GM21717 (cell line): ENCODE results near the gene SLC35D3.
"Not testable (repeated sequence)": the region's sequence is repeated elsewhere in the genome, so short reads cannot be mapped to it uniquely, and the experiment has no call there.

Experiments
- ATAC-seq: cut with Tn5 transposase; IDR thresholded peaks from one replicate; pipeline ENCODE4 v1.9.1; 2021; ENCODE audit warnings: mild to moderate bottlenecking, moderate library complexity; ENCODE audit not compliant: unreplicated experiment

The SLC35D3 gene

DNA sequence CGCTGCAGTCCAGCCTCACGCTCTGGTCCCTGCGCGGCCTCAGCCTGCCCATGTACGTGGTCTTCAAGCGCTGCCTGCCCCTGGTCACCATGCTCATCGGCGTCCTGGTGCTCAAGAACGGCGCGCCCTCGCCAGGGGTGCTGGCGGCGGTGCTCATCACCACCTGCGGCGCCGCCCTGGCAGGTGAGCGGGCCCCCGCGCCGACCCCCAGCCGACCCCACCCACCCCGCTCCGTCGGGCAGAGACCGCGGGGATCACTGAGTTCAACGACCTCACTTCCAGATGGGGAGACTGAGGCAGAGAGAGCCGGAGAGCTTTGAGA lies 545 bp downstream of the SLC35D3 start:
- no peak for ATAC-seq

DNA sequence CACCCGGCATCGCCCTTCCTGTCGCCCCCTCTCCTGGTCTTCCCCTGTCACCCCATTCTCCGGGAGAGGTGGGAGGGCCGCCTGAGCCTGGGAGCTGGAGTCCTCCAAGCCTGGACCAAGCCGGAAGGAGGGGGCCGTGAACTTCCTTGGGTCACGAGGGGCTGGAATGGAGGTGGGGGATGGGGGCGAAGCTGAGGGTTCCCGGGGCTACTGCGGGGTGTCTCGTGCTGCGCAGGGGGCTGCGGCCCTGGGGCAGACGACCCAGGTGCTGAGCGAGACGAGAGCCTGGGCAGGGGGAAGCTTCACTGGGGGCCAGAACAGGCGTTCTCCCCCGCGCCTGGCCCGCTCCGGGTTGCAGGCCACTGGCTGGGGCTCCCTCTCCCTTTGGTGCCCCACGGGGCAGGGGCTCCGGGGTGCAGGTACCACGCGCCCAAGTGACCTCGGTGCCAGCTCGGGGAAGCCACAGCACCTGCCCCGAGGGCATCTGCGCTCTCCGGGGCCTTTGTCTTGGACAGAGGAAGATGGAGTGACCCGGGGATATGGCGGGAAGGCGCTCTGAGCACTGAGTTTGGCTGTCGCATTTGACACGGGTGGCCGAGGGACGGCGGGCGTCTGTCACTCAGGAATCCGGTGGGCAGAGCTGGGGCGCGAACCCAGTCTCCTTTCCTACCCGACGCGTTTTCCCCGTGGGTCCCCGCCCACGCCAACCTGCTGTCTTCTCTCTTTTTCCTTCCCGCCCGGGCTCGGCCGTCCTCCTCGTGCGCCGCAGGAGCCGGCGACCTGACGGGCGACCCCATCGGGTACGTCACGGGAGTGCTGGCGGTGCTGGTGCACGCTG lies 1.2 kb downstream of the SLC35D3 start:
- no peak for ATAC-seq

DNA sequence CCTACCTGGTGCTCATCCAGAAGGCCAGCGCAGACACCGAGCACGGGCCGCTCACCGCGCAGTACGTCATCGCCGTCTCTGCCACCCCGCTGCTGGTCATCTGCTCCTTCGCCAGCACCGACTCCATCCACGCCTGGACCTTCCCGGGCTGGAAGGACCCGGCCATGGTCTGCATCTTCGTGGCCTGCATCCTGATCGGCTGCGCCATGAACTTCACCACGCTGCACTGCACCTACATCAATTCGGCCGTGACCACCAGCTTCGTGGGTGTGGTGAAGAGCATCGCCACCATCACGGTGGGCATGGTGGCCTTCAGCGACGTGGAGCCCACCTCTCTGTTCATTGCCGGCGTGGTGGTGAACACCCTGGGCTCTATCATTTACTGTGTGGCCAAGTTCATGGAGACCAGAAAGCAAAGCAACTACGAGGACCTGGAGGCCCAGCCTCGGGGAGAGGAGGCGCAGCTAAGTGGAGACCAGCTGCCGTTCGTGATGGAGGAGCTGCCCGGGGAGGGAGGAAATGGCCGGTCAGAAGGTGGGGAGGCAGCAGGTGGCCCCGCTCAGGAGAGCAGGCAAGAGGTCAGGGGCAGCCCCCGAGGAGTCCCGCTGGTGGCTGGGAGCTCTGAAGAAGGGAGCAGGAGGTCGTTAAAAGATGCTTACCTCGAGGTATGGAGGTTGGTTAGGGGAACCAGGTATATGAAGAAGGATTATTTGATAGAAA lies 2.0 kb downstream of the SLC35D3 start:
- no peak for ATAC-seq

DNA sequence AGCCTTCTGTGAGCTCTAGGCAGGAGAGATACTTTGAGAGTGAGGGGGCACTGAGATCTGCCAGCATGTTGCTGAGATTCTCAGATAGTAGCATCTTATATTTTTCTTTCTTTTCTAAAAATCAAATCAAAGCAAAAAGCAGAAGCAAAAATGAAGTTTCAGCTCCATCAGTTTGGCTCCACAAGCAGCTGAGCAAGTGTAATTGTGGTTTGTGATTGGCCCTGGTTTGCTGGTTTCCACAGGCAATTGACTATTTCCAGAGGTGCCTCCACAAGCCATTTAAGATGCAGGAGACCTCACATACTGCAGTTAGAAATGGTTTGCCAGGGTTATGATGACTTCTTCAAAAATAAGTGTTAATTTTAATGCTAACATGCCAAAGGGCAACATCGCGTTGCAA lies 4.3 kb downstream of the SLC35D3 start:
- ATAC-seq: no peak

DNA sequence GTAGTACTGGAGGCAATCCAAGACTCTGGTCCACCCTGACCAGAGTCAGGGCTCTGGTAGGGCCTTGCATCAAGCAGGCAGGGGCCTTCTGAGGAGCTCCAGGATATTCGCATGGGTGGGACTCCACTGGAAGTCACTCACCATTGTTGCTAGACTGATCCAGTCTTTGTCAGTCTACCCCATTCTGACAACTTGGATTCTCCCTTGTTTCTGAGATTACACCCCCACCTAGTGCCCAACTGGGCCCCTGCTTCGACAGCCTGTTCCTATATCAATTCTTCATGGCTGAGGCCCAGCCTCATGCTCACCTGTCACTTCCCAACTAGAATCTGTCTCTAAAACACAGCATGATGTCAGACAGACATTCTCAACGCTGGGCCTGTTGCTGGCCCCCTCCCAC lies 5.2 kb downstream of the SLC35D3 start:
- peak; percentile 49 for ATAC-seq

DNA sequence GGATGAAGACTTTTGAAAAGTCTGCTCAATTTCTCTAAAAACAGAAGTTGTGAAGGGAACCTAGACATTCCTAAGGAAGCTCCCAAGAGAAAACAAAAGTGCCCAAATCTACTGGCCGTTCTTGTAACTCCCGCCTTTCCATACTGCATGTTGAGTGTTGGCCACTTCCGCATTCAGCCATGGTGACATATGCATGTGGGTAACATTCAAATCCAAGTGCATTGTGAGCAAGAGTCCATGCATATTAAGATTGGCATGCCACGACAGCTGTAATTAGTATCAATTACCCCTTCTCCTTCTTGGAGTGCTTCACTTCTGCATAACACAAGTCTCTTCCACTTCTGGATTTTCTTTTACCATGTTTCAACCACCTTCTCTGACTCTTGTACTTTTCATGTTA lies 8.4 kb downstream of the SLC35D3 start:
- ATAC-seq: no peak

DNA sequence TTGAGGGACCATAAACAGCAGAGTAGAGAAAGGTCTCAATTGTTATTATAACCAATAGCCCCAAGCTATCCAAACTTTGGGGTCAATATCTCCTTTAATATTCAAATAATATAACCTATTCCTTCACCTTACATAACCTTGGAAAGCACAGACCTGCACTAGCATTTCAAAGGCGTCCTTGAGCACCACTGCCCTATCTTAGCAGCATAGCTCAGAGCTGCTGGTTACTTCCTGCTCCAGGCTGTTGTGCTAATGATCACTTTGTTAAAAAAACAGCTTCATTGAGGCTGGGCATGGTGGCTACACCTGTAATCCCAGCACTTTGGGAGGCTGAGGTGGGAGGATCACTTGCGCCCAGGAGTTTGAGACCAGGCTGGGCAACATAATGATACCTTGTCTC lies 10.5 kb downstream of the SLC35D3 start:
- ATAC-seq: no peak

DNA sequence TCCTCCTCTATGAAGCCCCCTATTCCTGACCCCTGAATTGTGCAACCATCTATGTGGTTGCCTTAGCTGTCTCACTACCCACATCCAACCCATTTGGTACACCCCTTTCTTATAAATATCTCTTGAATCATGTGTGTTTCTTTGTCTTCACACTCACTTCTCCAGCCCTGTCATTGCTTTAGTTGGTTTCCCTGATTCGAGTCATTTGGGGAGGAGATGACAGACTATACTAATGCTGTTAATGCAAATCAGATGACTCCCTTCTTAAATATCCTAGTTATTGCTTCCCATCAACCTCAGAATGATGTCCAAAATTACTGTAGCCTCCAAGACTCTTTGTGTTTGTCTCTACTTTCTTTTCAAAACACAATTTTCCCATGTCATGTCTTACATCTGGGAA lies 23.0 kb downstream of the SLC35D3 start:
- ATAC-seq: no peak

DNA sequence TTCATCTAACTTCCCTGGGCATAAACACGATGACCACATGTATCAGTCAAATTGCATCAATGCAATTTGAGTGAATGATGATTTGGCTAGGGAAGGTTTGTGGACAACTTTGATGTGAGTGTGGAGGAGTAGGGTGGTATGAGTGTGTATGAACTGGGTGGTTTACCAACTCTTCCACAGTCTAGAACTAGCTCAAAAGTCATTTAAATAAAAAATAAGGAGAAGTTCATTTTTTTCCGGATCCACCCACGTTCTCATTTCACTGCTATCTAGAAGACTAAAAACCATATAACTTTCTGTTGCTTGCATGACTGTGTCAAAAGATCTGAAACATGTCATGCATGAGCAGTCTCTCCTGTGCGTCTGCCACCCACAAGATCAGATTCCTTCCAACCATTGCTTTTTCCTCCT lies 23.6 kb downstream of the SLC35D3 start:
- no peak for ATAC-seq

DNA sequence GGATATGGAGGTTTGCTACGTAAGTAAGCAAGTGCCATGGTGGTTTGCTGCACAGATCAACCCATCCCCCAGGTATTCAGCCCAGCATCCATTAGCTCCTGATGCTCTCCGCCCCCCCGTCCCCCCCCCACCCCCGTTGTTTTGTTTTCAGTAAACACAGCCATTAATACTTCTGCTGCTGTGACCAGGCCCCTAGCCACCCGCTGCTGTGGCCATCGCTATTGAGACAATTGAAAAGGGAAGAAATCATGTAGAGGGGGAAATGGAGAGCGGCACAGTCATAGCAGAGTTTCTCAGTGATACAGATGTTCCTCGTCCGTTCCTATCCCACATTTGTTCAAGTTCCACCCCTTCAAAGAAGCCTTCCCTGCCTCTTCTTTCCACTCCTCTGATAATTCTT lies 24.9 kb downstream of the SLC35D3 start:
- no peak for ATAC-seq

DNA sequence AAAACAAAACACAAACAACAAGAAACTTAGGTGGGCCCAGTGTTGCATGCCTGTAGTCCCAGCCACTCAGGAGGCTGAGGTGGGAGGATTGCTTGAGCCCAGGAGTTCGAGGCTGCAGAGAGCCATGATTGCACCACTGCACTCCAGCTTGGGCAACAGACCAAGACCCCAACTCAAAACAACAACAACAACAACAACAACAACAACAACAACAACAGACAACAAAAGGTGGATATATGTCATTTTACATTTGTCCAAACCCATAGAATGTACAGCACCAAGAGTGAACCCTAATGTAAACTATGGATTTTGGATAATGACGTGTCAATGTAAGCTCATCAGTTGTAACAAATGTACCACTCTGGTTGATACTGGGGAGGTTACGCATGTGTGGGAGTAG lies 27.9 kb downstream of the SLC35D3 start:
- ATAC-seq: not testable (repeated sequence)

DNA sequence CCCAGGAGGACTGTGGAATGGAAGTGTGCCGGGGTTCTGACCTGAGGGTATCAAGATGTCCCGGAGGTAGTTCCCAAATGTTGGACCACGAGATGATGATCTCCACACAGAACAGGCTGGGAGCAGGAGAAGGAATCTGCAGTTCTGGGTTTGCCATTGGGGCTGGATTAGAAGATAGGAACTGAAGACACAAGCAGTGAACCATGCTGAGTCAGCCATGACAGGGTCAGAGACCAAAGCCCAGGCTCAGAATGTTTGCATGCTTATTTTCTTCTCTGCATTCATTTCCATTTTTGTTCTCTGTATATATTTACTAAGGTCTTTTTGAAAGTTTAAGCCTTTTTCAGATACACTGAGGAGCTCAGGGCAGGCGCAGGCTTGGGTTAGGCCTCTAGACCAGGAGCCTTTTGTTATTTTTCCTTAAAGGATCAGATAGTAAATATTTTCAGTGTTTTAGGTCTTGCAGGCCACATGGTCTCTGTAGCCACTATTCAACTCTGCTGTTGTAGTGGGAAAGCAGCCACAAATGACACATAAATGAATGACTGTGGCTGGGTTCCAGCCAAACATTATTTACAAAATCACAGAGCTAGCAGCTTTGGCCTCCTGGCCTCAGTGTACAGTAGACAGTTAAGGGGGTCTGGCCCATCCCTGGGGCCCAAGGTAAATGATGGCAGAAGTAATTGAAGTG lies 28.5 kb downstream of the SLC35D3 start:
- ATAC-seq: no peak

DNA sequence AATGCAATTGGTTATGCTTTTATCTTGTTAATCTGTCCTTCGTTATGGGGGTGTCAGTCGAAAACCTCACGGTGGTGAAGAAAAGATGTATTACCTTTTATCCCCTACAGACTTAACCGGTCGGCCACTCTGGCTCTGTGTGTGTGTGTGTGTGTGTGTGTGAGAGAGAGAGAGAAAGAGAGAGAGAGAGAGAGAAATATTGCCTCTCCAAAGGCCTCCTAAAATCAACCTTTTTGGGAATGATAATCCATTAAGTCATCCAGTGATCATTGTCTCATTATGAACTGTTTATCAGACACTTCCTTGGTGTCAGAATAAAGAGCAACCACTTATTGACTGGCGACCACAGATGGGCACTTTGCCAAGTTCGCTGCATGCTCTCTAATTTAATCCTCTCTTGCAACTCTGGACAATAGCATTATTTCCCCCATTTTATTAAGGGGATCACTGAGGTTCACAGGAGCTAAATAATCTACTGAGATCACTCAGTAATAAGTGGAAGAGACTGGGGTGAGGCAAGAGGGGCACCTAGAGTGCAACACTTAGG lies 30.7 kb downstream of the SLC35D3 start:
- ATAC-seq: no peak

DNA sequence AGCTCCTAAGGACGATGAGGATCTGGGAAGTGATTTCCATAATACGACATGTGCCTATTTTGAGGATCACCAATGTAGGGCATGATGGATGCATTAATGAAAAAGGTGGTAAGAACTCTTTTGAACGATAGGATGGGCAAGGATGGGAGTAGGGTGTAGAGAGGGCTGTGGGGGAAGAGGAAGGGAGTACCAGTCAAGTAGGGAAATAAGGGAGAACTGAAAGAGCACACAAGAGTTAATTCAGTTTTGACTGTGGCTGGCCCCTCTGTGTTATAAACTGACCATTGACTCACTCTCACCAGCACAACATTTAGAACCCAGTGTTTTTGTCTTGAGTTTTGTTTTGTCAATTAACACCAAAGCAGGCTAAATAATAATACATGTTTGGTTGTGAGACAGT lies 33.0 kb downstream of the SLC35D3 start:
- no peak for ATAC-seq

DNA sequence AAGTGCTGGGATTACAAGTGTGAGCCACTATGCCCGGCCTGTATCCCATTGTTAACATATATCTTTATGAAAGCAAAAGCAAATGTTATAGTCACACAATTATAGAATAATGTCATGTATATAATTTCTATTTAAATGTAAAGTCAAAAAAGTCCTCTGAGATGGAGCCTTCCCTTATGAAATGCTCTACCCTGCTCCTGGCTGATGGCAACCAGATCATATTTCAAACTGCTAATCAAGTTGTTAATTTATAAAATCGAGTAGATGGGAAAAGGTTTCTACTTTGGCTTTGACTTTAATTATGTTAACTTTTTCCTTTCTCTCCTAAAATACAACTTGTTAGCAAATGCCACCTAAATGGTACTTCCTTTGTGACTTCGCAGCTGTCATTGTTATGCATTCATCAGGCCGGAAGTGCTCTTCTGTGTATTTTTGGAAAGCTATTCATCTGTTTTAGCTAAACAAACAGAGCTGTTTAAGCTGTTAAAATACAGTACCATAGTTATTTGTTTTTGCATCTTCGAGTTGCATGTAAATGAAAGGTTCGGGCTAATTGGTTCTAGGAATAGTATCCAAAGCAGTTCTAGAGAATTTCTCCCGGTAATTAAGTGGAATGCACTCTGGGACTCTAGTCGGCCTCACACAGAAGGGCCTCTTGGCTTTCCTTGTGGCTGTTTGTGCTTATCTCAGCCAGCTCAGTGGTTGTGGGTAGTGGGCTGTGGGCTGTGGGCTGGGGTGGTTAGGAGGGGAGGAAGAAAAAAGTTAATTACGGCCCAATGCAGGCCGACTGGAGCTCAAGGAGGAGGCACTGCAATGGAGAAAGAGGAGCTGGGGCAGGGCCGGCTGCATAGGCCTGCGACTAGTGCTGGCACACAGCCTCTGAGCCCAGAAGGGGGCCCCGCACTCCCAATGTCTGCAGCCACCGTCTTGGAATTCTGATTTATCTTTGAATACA lies 34.8 kb downstream of the SLC35D3 start:
- no peak for ATAC-seq

DNA sequence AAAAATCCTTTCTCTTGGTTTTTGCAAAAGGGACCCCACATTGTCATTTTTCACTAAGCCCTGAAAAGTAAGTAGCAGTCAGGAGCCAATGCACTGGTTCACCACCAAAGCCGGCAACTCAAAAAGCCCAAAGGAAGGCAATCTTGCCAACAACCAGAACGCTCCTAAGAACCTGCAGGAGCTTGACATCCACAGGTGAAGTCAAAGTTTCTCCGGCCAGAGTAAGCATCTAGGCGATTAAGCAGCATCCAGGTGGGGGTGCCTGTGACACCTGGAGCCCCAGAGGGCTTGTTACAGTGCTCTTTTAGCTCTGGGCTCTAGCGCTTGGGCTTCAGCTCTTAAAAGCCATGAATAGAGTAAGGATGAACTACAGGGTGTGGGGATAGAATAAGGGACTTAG lies 36.1 kb downstream of the SLC35D3 start:
- ATAC-seq: no peak

DNA sequence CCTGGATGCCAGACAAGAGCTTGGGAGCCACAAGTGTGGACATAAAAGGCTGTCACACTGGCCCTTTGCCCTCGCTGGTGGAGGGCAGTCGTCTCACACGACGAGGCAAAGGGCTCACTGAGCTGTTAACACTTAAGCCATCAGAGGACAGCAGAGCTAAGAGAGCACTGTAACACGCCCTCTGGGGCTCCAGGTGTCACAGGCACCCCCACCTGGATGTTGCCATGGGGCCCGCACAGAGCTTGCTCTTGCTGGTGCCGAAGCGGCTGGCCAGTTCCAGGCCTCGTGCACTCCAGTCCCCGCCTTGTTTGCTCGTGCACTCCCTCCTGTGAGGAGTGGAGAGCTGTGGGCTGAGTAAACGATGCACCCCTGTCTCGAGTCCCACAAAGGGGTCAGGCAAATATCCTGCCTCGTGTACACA lies 37.4 kb downstream of the SLC35D3 start:
- ATAC-seq: no peak

DNA sequence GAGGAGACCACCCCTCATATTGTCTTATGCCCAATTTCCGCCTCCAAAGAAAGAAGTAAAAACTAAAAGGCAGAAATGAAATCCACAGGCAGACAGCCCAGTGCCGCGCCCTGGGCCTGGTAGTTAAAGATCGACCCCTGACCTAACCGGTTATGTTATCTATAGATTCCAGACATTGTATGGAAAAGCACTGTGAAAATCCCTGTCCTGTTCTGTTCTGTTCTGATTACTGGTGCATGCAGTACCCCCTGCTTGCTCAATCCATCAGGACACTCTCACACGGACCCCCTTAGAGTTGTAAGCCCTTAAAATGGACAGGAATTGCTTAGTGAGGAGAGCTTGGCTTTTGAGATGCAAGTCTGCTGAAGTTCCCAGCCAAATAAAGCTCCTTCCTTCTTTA lies 37.8 kb downstream of the SLC35D3 start:
- not testable (repeated sequence) for ATAC-seq

DNA sequence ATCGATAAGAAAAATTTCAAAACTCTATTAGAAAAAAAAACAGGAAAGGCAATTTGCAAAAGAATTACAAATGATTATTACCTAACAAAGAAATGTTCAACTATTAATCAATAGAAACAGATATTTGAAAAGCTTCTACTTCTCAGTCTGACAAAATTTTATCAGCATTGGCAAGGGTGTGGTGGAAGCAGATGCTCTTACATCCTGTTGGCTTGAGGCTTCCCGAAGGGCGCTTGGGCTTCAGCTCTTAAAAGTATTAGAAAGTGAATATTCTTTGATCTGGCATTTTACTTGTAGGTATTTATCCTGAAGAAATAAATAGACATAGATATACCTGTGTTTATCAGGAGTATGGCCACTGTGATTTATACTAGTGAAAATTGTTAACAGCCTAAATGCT lies 38.7 kb downstream of the SLC35D3 start:
- no peak for ATAC-seq

DNA sequence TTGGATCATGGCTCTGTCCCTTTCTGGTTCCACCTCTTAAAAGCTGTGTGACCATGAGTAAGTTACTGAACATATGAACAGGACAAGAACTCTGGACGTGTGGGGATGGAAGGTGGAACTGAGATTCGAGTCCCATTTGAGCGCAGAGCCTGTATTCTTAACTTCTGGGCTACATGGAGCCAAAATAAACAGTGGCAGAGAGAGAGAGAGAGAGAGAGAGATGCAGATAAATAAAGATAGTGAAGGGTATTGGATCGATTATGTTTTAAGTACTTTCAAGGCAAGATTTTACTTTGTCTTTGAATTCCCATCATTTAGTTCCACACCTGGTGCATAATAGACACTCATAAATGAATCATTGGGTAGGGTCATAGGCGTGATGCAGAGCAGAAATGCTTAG lies 39.7 kb downstream of the SLC35D3 start:
- no peak for ATAC-seq

DNA sequence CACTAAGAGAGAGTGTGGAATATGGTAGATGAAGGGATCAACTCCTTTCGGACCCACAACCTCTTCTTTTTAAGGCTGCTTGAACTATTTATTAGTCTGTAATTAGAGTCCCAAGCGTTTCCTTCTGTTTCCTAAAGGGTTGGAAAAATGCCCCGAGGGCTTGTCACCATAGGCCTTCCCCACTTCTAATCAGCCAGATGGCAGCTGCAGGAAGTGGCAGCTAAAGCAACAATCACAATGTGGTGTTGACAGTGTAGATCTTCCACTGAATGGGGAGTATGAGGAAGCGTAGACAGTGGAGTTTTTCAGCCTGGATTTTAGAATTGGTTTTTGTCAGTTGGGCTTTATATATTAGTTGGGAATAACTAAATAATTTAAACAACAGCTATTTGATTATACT lies 40.6 kb downstream of the SLC35D3 start:
- no peak for ATAC-seq
